ENCODE measurements around the gene PAPPA2.
"Not testable (repeated sequence)": the region's sequence is repeated elsewhere in the genome, so short reads cannot be mapped to it uniquely, and the experiment has no call there.

Gene PAPPA2

DNA sequence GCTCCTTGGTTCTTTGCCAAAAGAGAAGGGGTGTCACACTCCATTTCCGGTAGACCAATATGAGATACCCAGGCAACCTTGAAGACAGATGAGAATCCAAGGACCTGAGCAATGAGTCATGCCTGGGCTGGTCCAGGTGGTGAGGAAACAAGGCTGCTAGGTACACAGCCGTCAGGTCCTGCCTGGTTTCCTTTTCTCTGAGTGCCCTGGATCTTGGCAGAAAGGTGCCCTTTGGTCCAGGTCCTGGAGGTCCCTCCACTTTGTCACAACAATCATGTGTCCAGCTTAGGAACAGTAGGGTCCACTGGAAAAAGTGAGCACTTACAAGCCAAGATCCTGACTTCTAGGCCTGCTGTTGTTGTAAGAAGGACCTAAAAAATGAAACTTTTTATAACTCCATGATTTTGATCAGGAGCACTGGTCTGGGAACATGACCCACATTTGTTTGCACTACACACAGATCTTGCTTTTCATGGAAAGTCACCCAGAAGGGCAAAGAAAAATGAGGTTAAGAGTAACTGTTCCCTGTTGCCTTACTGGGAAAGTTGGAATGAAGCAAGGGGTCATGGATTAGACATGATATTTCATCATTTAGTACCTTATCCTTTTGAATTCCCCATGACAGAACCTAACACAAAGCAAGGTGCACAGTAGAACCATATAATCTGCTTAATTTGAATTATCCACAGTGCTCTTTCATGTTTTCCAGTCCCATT is 94.7 kb downstream of the PAPPA2 start:
- Histone ChIP-seq H3K27me3 (ENCODE audit: control insufficient read depth, insufficient read depth, low read length) (peaks cover 7% of the 10 kb centered on the region), H3K9ac (ENCODE audit: low read depth, low read length) (no peak overlapping the region), H3K9me3 (ENCODE audit: control insufficient read depth, insufficient read depth, low read length) (no peaks in the 10 kb centered on the region), H3K4me3 (ENCODE audit: low read depth, low read length) (no peak overlapping the region), H3K36me3 (ENCODE audit: control insufficient read depth, insufficient read depth, low read length) (no peaks in the 10 kb centered on the region), H3K4me1 (ENCODE audit: control insufficient read depth, insufficient read depth, low read length) (peaks cover 5% of the 10 kb centered on the region)

DNA sequence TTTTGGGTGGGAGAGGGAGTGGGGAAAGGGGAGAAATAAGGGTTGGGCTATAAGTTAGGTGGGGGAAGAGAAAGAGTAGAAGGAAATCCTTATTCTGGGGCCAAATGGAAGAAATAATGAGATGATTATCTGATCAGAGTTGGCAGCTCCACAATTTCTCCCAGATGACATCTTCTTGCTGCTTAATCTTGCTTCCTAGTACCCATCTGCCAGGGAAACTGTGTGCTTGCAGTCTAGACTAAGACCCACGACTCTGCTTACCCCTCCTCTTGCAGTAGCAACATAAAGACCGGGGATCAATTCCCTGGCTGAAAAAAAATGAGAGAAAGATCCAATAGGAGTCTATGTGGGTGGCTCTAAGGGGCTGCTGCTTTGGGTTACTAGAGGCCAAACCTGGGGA is 95.6 kb downstream of the PAPPA2 start:
- Histone ChIP-seq H3K27me3 (ENCODE audit: control insufficient read depth, insufficient read depth, low read length) (peaks cover 5% of the 10 kb centered on the region), H3K4me3 (ENCODE audit: low read depth, low read length) (no peak overlapping the region), H3K9me3 (ENCODE audit: control insufficient read depth, insufficient read depth, low read length) (no peaks in the 10 kb centered on the region), H3K4me1 (ENCODE audit: control insufficient read depth, insufficient read depth, low read length) (peaks cover 3% of the 10 kb centered on the region), H3K36me3 (ENCODE audit: control insufficient read depth, insufficient read depth, low read length) (no peaks in the 10 kb centered on the region), H3K9ac (ENCODE audit: low read depth, low read length) (no peak overlapping the region)

DNA sequence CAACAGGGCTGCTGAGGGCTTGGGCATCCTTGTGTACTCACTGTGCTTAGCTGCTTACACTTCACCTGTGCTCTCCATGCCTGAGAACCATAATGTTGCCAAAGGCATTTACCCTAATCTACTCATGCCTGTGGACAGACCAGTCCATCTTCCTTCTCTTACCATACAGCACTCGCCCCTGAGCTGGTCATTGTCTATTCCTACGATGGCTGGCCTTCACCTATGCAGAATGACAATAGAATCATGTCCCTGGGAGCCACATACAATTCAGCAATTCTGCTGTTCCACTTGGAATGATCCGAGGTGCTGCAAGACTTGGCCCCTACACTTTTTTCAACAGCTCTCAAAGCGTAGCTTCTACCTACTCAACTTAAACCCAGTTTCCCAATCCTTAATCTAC is 96.5 kb downstream of the PAPPA2 start:
- H3K36me3 ChIP-seq (ENCODE audit: control insufficient read depth, insufficient read depth, low read length), result no peaks in the 10 kb centered on the region
- no peaks in the 10 kb centered on the region for H3K4me1 ChIP-seq (ENCODE audit: control insufficient read depth, insufficient read depth, low read length)

DNA sequence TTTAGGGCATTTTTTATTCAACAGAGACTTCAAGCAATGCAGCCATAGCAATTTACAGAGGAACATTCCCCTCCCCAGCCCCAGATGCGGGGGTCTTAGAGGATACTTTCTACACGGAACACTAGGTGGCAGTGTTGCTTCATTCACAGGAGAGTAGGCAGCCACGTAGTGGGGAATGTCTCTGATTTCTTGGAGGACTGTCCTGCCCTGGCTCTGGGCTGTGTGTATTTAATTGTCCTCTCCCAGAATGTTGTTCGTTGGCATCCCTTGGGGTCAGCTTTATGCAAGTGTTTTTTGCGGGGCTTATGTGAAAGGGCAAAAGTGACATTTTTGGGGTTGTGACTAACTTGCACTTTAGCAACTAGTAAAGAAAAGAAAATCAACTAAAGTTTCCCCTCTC is 96.9 kb downstream of the PAPPA2 start:
- no peaks in the 10 kb centered on the region for H3K36me3 ChIP-seq (ENCODE audit: control insufficient read depth, insufficient read depth, low read length)
- H3K9ac ChIP-seq (ENCODE audit: low read depth, low read length), result no peak overlapping the region
- H3K4me1 ChIP-seq (ENCODE audit: control insufficient read depth, insufficient read depth, low read length), result no peaks in the 10 kb centered on the region
- H3K27me3 ChIP-seq (ENCODE audit: control insufficient read depth, insufficient read depth, low read length), result no peaks in the 10 kb centered on the region
- H3K4me3 ChIP-seq (ENCODE audit: low read depth, low read length), result no peak overlapping the region
- H3K9me3 ChIP-seq (ENCODE audit: control insufficient read depth, insufficient read depth, low read length), result no peaks in the 10 kb centered on the region

More for the DNA sequence above, 96.5 kb downstream of the PAPPA2 start:
- no peaks in the 10 kb centered on the region for H3K27me3 ChIP-seq (ENCODE audit: control insufficient read depth, insufficient read depth, low read length)
- H3K4me3 ChIP-seq (ENCODE audit: low read depth, low read length), result no peak overlapping the region
- no peak overlapping the region for H3K9ac ChIP-seq (ENCODE audit: low read depth, low read length)
- H3K9me3 ChIP-seq (ENCODE audit: control insufficient read depth, insufficient read depth, low read length), result no peaks in the 10 kb centered on the region

DNA sequence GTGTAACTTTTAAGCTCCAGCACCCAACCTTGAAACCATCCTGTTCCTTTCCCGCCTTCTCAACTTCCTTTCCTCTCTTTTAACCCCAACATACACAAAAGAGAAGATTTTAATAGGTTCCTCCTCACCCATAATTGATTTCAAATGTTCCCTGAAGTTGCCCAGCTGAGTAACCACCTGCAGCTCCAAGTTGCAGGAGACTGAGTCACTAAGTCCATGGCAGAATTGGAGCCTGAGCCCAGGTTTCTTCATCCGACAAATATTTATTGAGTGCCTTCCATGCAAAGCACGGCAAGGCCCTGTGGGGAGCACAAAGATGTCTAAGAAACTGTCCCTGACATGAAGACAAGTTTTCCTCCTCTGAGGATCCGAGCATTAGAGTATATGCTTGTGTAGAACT is 97.7 kb downstream of the PAPPA2 start:
- H3K4me1 ChIP-seq (ENCODE audit: control insufficient read depth, insufficient read depth, low read length), result no peaks in the 10 kb centered on the region
- H3K27me3 ChIP-seq (ENCODE audit: control insufficient read depth, insufficient read depth, low read length), result no peaks in the 10 kb centered on the region
- no peak overlapping the region for H3K9ac ChIP-seq (ENCODE audit: low read depth, low read length)
- H3K9me3 ChIP-seq (ENCODE audit: control insufficient read depth, insufficient read depth, low read length), result no peaks in the 10 kb centered on the region
- no peak overlapping the region for H3K4me3 ChIP-seq (ENCODE audit: low read depth, low read length)
- H3K36me3 ChIP-seq (ENCODE audit: control insufficient read depth, insufficient read depth, low read length), result no peaks in the 10 kb centered on the region

DNA sequence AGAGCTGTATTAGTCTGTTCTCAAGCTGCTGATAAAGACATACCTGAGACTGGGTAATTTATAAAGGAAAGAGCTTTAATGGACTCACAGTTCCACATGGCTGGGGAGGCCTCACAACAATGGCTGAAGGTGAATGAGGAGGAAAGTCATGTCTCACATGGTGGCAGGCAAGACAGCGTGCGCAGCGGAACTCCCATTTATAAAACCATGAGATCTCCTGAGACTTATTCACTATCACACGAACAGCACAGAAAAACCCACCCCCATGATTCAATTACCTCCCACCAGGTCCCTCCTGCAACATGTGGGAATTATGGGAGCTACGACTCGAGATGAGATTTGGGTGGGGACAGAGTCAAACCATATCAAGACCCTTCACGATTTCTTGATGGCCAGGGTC is 98.8 kb downstream of the PAPPA2 start:
- not testable (repeated sequence) for H3K27me3 ChIP-seq (ENCODE audit: control insufficient read depth, insufficient read depth, low read length); H3K9ac ChIP-seq (ENCODE audit: low read depth, low read length); H3K9me3 ChIP-seq (ENCODE audit: control insufficient read depth, insufficient read depth, low read length); H3K4me3 ChIP-seq (ENCODE audit: low read depth, low read length); H3K36me3 ChIP-seq (ENCODE audit: control insufficient read depth, insufficient read depth, low read length); H3K4me1 ChIP-seq (ENCODE audit: control insufficient read depth, insufficient read depth, low read length)

DNA sequence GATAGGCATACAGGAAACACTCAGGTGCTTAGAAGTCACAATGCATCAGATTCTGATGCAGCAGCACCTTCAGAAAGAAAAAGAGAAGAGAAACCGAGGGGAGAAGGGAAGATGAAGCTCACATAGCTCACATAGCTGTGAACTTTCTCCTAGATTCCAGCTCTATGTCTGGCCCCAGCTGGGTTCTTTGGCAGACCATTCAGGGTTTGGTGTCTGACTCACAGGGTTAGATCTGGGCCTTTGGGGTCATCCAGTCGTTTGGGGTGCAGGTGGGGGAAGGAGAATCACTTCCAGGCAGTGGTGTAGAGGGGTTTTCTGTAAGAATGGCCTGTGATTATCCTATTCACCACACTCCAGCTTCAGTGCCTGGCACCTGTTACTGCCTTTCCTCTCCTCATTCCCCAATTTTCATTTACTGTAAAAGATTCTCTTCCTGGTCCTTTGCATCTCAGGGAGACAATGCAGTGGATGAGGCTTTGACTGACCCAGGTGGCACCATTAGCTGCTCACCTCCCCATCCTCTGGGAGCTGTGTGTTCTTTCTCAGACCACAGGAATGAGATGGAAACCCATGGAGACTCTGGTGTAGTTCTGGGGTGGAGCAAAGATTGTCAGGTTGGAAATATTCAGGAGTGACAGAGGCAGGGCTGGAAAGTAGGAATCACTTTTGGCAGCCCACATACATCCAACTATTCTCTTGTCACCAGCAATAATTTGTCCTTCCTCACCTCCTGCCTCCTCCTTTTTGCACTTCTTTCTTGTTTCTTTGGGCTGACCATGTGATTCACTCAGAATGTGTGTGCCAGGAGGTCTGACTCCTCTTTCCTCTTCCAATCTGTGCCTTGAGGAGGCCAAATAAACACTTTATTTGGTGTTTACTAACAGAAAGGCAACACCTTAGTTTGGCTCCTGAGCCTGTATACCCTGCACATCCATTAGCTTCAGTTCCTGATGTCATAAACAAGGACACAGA is 103.3 kb downstream of the PAPPA2 start:
- H3K4me3 ChIP-seq (ENCODE audit: low read depth, low read length), result no peak overlapping the region
- H3K9me3 ChIP-seq (ENCODE audit: control insufficient read depth, insufficient read depth, low read length), result no peaks in the 10 kb centered on the region

DNA sequence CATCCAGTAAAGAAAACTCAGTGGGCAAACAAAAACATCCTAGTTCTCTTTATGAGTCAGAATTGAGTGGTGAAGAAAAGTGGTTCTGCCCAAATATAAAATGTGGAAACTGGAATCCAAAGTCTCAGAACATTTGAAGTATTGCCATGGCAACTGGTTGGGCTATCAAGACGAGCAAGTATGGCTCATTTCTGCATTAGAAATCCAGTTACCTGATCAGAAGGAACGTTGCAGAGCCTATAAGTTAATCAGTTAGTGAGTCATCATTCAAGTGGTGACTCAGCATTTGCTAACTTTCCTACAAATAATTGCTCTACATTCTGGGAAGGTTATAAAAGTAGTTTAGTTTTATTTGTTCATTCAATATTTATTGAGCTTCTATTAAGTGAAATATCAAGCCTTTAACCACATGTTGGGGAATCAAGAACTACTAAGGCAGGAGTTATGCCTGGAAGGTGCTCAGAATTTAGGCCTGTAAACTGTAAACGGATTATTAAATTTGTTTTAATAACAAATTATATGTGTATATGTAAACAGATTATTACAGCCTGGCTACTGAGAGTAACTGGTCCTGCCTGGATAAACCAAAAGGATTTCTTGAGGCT is 104.3 kb downstream of the PAPPA2 start:
- Histone ChIP-seq H3K9ac (ENCODE audit: low read depth, low read length) (no peak overlapping the region), H3K4me3 (ENCODE audit: low read depth, low read length) (no peak overlapping the region), H3K27me3 (ENCODE audit: control insufficient read depth, insufficient read depth, low read length) (no peaks in the 10 kb centered on the region), H3K36me3 (ENCODE audit: control insufficient read depth, insufficient read depth, low read length) (no peaks in the 10 kb centered on the region), H3K9me3 (ENCODE audit: control insufficient read depth, insufficient read depth, low read length) (no peaks in the 10 kb centered on the region), H3K4me1 (ENCODE audit: control insufficient read depth, insufficient read depth, low read length) (no peaks in the 10 kb centered on the region)

More for the DNA sequence above, 103.3 kb downstream of the PAPPA2 start:
- H3K36me3 ChIP-seq (ENCODE audit: control insufficient read depth, insufficient read depth, low read length), result no peaks in the 10 kb centered on the region
- no peak overlapping the region for H3K9ac ChIP-seq (ENCODE audit: low read depth, low read length)
- H3K27me3 ChIP-seq (ENCODE audit: control insufficient read depth, insufficient read depth, low read length), result no peaks in the 10 kb centered on the region
- no peaks in the 10 kb centered on the region for H3K4me1 ChIP-seq (ENCODE audit: control insufficient read depth, insufficient read depth, low read length)

DNA sequence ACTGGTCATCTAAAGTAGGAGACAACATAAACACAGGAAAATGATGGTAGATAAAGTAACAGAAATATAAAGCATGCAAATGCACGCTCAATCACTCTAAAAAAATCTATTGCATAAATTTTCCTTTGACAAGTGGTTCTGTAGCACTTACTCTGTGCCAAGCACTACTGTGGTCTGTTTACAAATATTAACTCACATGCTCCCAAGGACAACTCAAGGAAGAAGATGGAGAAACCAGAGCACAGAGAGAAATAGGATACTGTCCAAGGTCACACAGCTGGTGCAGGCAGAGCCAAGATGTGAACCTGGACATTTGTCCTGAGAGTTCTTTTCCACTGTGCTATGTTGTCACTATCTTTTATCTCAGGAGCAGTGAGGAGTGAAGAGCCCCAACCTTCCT is 105.2 kb downstream of the PAPPA2 start:
- Histone ChIP-seq H3K27me3 (ENCODE audit: control insufficient read depth, insufficient read depth, low read length) (no peaks in the 10 kb centered on the region), H3K9ac (ENCODE audit: low read depth, low read length) (no peak overlapping the region), H3K4me1 (ENCODE audit: control insufficient read depth, insufficient read depth, low read length) (no peaks in the 10 kb centered on the region), H3K9me3 (ENCODE audit: control insufficient read depth, insufficient read depth, low read length) (no peaks in the 10 kb centered on the region), H3K36me3 (ENCODE audit: control insufficient read depth, insufficient read depth, low read length) (no peaks in the 10 kb centered on the region), H3K4me3 (ENCODE audit: low read depth, low read length) (no peak overlapping the region)

DNA sequence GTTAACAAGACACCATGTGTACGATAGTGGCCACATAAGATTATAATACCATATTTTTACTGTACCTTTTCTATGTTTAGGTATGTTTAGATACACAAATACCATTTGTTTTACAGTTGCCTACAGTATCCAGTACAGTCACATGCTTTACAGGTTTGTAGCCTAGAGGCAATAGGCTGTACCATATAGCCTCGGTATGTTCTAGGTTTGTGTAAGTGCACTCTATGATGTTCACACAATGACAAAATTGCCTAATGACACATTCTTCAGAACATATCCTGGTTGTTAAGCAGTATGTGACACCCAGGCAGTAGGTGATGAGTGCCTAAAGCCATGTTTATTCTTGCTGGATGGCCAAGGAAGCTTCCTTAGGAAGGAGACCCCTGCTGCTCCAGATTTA is 111.8 kb downstream of the PAPPA2 start:
- no peaks in the 10 kb centered on the region for H3K9me3 ChIP-seq (ENCODE audit: control insufficient read depth, insufficient read depth, low read length)
- H3K27me3 ChIP-seq (ENCODE audit: control insufficient read depth, insufficient read depth, low read length), result no peaks in the 10 kb centered on the region
- no peaks in the 10 kb centered on the region for H3K4me1 ChIP-seq (ENCODE audit: control insufficient read depth, insufficient read depth, low read length)
- H3K4me3 ChIP-seq (ENCODE audit: low read depth, low read length), result no peak overlapping the region
- no peaks in the 10 kb centered on the region for H3K36me3 ChIP-seq (ENCODE audit: control insufficient read depth, insufficient read depth, low read length)
- no peak overlapping the region for H3K9ac ChIP-seq (ENCODE audit: low read depth, low read length)

DNA sequence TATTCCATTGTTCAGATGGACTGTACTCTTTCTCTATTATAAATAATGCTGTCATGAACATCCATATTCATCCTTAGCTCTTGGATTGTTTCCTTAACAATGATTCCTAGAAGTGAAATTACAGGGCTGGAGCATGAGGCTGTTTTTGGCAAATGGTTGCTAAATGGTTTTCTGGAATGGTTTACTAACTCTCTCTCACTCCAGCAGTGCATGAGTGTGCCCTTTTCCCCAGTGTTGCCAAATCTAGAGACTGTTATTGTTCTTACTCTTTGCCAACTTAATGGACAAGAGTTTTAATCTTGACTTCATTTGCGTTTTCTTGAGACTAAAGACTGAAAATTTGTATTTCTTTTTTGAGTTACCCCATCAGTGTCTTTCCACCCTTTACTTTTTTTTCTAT is 113.0 kb downstream of the PAPPA2 start:
- Histone ChIP-seq H3K9ac (ENCODE audit: low read depth, low read length) (no peak overlapping the region), H3K36me3 (ENCODE audit: control insufficient read depth, insufficient read depth, low read length) (no peaks in the 10 kb centered on the region), H3K4me3 (ENCODE audit: low read depth, low read length) (no peak overlapping the region), H3K9me3 (ENCODE audit: control insufficient read depth, insufficient read depth, low read length) (no peaks in the 10 kb centered on the region), H3K27me3 (ENCODE audit: control insufficient read depth, insufficient read depth, low read length) (no peaks in the 10 kb centered on the region), H3K4me1 (ENCODE audit: control insufficient read depth, insufficient read depth, low read length) (no peaks in the 10 kb centered on the region)

Measured in iPS-15b (cell line).